IMR-90 (cell line): Measurements from ENCODE around the gene ETFB. TPM values are rescaled to one million over a fixed set of nuclear protein-coding genes. Genes with fewer than 3 reads are reported as not detected.

Experiments used
- ATAC-seq: fragments of 200-7000 bp; cut with Tn5 transposase; 2 replicates; pipeline ENCODE4 v1.9.1; 2020; ENCODE audit warnings: low read depth, mild to moderate bottlenecking, moderate library complexity
- BruUV-seq: library from RNA; stranded (reverse); fragments of 400-500 nt; replicated peaks from 2 replicates; lab custom pipeline; 2021; lab: Mats Ljungman, UMichigan
- CTCF ChIA-PET: fragments of 300-600 bp; formaldehyde crosslinking; extraction: SDS; loops from one replicate; lab custom pipeline; 2021; ENCODE audit warnings: antibody characterized with exemption; lab: Yijun Ruan, JAX
- POLR2A ChIA-PET: fragments of 300-600 bp; sonication (Branson Sonifier 250); formaldehyde crosslinking; loops from one replicate; lab custom pipeline; 2022; ENCODE audit warnings: antibody characterized with exemption; ENCODE audit not compliant: unreplicated experiment; lab: Charles Lee
- DNase-seq: peaks from one replicate; pipeline ENCODE4 v3.0.0; 2013
- H2AFZ ChIP-seq: replicated peaks from 2 replicates; pipeline ENCODE3; 2013; ENCODE audit warnings: low read length, mild to moderate bottlenecking; ENCODE audit not compliant: poor library complexity
- H2AK5ac ChIP-seq: 2 replicates; pipeline ENCODE4 v1.6.1; 2013; ENCODE audit warnings: low read depth, low read length, inconsistent platforms
- H2AK9ac ChIP-seq: replicated peaks from 2 replicates; pipeline ENCODE3; 2013; ENCODE audit warnings: mild to moderate bottlenecking, low read depth, low read length, moderate library complexity; ENCODE audit not compliant: poor library complexity
- H2BK120ac ChIP-seq: 2 replicates; pipeline ENCODE4 v1.6.1; 2013; ENCODE audit warnings: low read depth, low read length, inconsistent platforms
- H2BK15ac ChIP-seq: 3 replicates; pipeline ENCODE4 v1.6.1; 2013; ENCODE audit warnings: low read depth, low read length, inconsistent platforms
- H2BK20ac ChIP-seq: 2 replicates; pipeline ENCODE4 v1.6.1; 2013; ENCODE audit warnings: low read depth, mild to moderate bottlenecking, inconsistent platforms, low read length, moderate library complexity
- H2BK5ac ChIP-seq: 2 replicates; pipeline ENCODE4 v1.6.1; 2013; ENCODE audit warnings: mild to moderate bottlenecking, low read depth, low read length, inconsistent platforms; ENCODE audit not compliant: poor library complexity, severe bottlenecking
- H3K14ac ChIP-seq: replicated peaks from 2 replicates; pipeline ENCODE4 v1.6.1; 2013; ENCODE audit warnings: low read depth, low read length, inconsistent platforms
- H3K18ac ChIP-seq: 2 replicates; pipeline ENCODE4 v1.6.1; 2013; ENCODE audit warnings: low read depth, low read length, control low read depth
- H3K23ac ChIP-seq: 2 replicates; pipeline ENCODE4 v1.6.1; 2013; ENCODE audit warnings: low read depth, low read length, inconsistent platforms
- H3K27ac ChIP-seq: 2 replicates; pipeline ENCODE4 v1.5.1; 2013; ENCODE audit warnings: mild to moderate bottlenecking, control low read depth, low read length; ENCODE audit not compliant: insufficient read depth
- H3K27me3 ChIP-seq: 2 replicates; pipeline ENCODE4 v1.6.1; 2013; ENCODE audit warnings: low read length; ENCODE audit not compliant: control insufficient read depth, insufficient read depth
- H3K36me3 ChIP-seq: 2 replicates; pipeline ENCODE4 v1.6.1; 2013; ENCODE audit warnings: low read length, mixed read lengths; ENCODE audit not compliant: control insufficient read depth, insufficient read depth
- H3K4ac ChIP-seq: 2 replicates; pipeline ENCODE4 v1.6.1; 2013; ENCODE audit warnings: low read depth, low read length, inconsistent platforms
- H3K4me1 ChIP-seq: 2 replicates; pipeline ENCODE4 v1.6.1; 2013; ENCODE audit warnings: low read length, mixed read lengths; ENCODE audit not compliant: control insufficient read depth, insufficient read depth
- H3K4me2 ChIP-seq: 2 replicates; pipeline ENCODE4 v1.6.1; 2013; ENCODE audit warnings: low read depth, mild to moderate bottlenecking, control low read depth, low read length, moderate library complexity
- H3K4me3 ChIP-seq: 2 replicates; pipeline ENCODE4 v1.5.1; 2013; ENCODE audit warnings: low read depth, mild to moderate bottlenecking, control low read depth, low read length, moderate library complexity; ENCODE audit not compliant: insufficient read depth
- H3K56ac ChIP-seq: 2 replicates; pipeline ENCODE4 v1.6.1; 2013; ENCODE audit warnings: low read length, inconsistent platforms; ENCODE audit not compliant: insufficient read depth; ENCODE audit errors: extremely low read depth
- H3K79me1 ChIP-seq, 2 experiments: 2 replicates each; pipeline ENCODE4 v1.6.1; 2013; ENCODE audit warnings: low read length in 2 of 2, inconsistent platforms in 1 of 2, low read depth in 1 of 2
- H3K9ac ChIP-seq: 2 replicates; pipeline ENCODE4 v1.6.1; 2013; ENCODE audit warnings: low read depth, low read length, control low read depth
- H3K9me1 ChIP-seq: 2 replicates; pipeline ENCODE4 v1.6.1; 2013; ENCODE audit warnings: low read length, inconsistent platforms; ENCODE audit not compliant: insufficient read depth
- H3K9me3 ChIP-seq: 2 replicates; pipeline ENCODE4 v1.6.1; 2013; ENCODE audit warnings: low read length; ENCODE audit not compliant: control insufficient read depth, insufficient read depth
- H4K20me1 ChIP-seq: 2 replicates; pipeline ENCODE4 v1.6.1; 2013; ENCODE audit warnings: low read length, inconsistent platforms; ENCODE audit not compliant: insufficient read depth
- H4K5ac ChIP-seq: 2 replicates; pipeline ENCODE4 v1.6.1; 2013; ENCODE audit warnings: mild to moderate bottlenecking, low read depth, low read length, control low read depth
- H4K8ac ChIP-seq, 2 experiments: 2 replicates each; pipeline ENCODE4 v1.6.1; 2013; ENCODE audit warnings: low read depth in 2 of 2, low read length in 2 of 2, control low read depth in 1 of 2, inconsistent platforms in 1 of 2
- H4K91ac ChIP-seq: 2 replicates; pipeline ENCODE4 v1.6.1; 2013; ENCODE audit warnings: low read depth, low read length, inconsistent platforms; ENCODE audit not compliant: insufficient read depth
- CEBPB ChIP-seq: IDR thresholded peaks from 2 replicates; pipeline ENCODE4 v1.6.1; 2012; ENCODE audit warnings: low read depth, low read length, improper control_type of control experiment
- CHD1 ChIP-seq: IDR thresholded peaks from 2 replicates; pipeline ENCODE4 v1.6.1; 2012; ENCODE audit warnings: low read depth, low read length, improper control_type of control experiment
- CTCF ChIP-seq: conservative IDR thresholded peaks from 2 replicates; pipeline ENCODE4 v1.5.1; 2012; ENCODE audit warnings: mild to moderate bottlenecking, low read depth, low read length, improper control_type of control experiment
- FOS ChIP-seq: fragments of 150-350 bp; IDR thresholded peaks from 2 replicates; pipeline ENCODE4 v1.6.1; 2016; ENCODE audit warnings: low read depth, low read length
- MXI1 ChIP-seq: IDR thresholded peaks from 2 replicates; pipeline ENCODE4 v1.6.1; 2012; ENCODE audit warnings: low read depth, mild to moderate bottlenecking, low read length, moderate library complexity, borderline replicate concordance
- NFE2L2 ChIP-seq: fragments of 150-350 bp; IDR thresholded peaks from 2 replicates; pipeline ENCODE4 v1.6.1; 2016; ENCODE audit warnings: low read depth, mild to moderate bottlenecking, low read length
- POLR2A ChIP-seq: IDR thresholded peaks from 2 replicates; pipeline ENCODE4 v1.6.1; 2012; ENCODE audit warnings: mild to moderate bottlenecking, low read depth, low read length
- RCOR1 ChIP-seq: IDR thresholded peaks from 2 replicates; pipeline ENCODE4 v1.6.1; 2012; ENCODE audit warnings: mild to moderate bottlenecking, low read length, improper control_type of control experiment; ENCODE audit not compliant: insufficient replicate concordance
- SMC3 ChIP-seq: fragments of 150-350 bp; IDR thresholded peaks from 2 replicates; pipeline ENCODE4 v1.6.1; 2016; ENCODE audit warnings: low read depth, mild to moderate bottlenecking, antibody characterized with exemption, low read length, moderate library complexity
- WGBS, 2 experiments: methylation state at CpG; one replicate each; pipeline versions ENCODE4 v1.1.5 to v1.1.7; 2013; ENCODE audit warnings: missing lambda C conversion rate in 2 of 2; ENCODE audit not compliant: insufficient read length in 1 of 2; ENCODE audit errors: extremely low coverage in 2 of 2; 5-methylcytosine and 5-hydroxymethylcytosine counted together
- dilution Hi-C: fragments of 300-500 bp; cut with HindIII; formaldehyde crosslinking; loops from one replicate; pipeline ENCODE4 v1.14.3; 2018; ENCODE audit warnings: low sequenced_read_pairs; ENCODE audit not compliant: unreplicated experiment
- in situ Hi-C: fragments of 300-500 bp; cut with MboI; formaldehyde crosslinking; loops from 3 replicates; pipeline ENCODE4 v1.14.3; 2019; ENCODE audit warnings: low sequenced_read_pairs, inconsistent platforms, mixed read lengths
- intact Hi-C: fragments of 100-400 bp; cut with micrococcal nuclease; formaldehyde crosslinking; loops from 2 replicates; pipeline ENCODE4 v1.10.0; 2022
- polyA plus RNA-seq, 3 experiments: library from polyadenylated mRNA; depleted of rRNA; stranded (reverse); fragments of >200 nt; gene quantifications; 2 replicates each; pipeline ENCODE4 v1.2.3, GENCODE V29; 2012; ENCODE audit warnings: low replicate concordance in 1 of 3
- total RNA-seq: library from RNA; depleted of rRNA; stranded (reverse); fragments of >200 nt; gene quantifications from 2 replicates; pipeline ENCODE4 v1.2.3, GENCODE V29; 2012

Gene ETFB
- total and polyA plus RNA-seq, 2 of the 4 experiments (the other 2 are of a cell fraction), result 141 to 166 TPM

GRCh38 chr19:51382004-51382403 is 15.8 kb upstream of the ETFB start:
- Histone ChIP-seq H2BK20ac (no peak overlapping the region), H4K20me1 (no peaks in the 10 kb centered on the region), H3K27ac (no peak overlapping the region), H3K4me3 (no peak overlapping the region), H3K4me1 (no peaks in the 10 kb centered on the region), H3K27me3 (peaks cover 2% of the 10 kb centered on the region; the same call in 1 of the 2 replicates), H3K23ac (no peak overlapping the region), H4K8ac (no peak overlapping the region), H3K56ac (no peak overlapping the region), H3K36me3 (no peaks in the 10 kb centered on the region), H2BK120ac (no peak overlapping the region), H3K9ac (no peak overlapping the region), H3K14ac (no peak overlapping the region), H4K91ac (no peak overlapping the region), H3K79me1 (no peaks in the 10 kb centered on the region), H2AFZ (no peak overlapping the region), H3K9me1 (no peaks in the 10 kb centered on the region), H2AK5ac (no peak overlapping the region), H3K4me2 (no peak overlapping the region), H2BK5ac (no peak overlapping the region), H3K9me3 (no peaks in the 10 kb centered on the region), H2AK9ac (no peak overlapping the region), H3K18ac (no peak overlapping the region), H2BK15ac (no peak overlapping the region), H4K5ac (no peak overlapping the region), H3K4ac (no peak overlapping the region)
- ChIA-PET POLR2A (no interaction called here), CTCF (no interaction called here)
- in situ Hi-C loops (no loop called here), dilution Hi-C loops (no loop called here), intact Hi-C loops (no loop called here)
- DNase-seq (no peak), ATAC-seq (no peak)
- no TSS peak for BruUV-seq
- TF ChIP-seq MXI1 (no peak), CEBPB (no peak), RCOR1 (no peak), CHD1 (no peak), SMC3 (no peak), NFE2L2 (no peak), CTCF (no peak), FOS (no peak), POLR2A (no peak)
- 50 to 100% methylated on average over 1 of the region's 4 CpGs for WGBS, 2 experiments
